Smooth muscle cell (in vitro differentiated cells): ENCODE measurements around the gene LRRTM3. TPM values are rescaled to one million over a fixed set of nuclear protein-coding genes. Genes with fewer than 3 reads are reported as not detected.

Experiments
- DNase-seq: peaks from one replicate; lab custom pipeline; 2025; ENCODE audit not compliant: unreplicated experiment; lab: John Stamatoyannopoulos, UW
- H2AFZ ChIP-seq: fragments of 200-600 bp; sonication (generic); 2 replicates; pipeline ENCODE4 v1.6.0; 2016; ENCODE audit warnings: antibody characterized with exemption, low read depth, mild to moderate bottlenecking
- H3F3A ChIP-seq: fragments of 200-600 bp; sonication (generic); 2 replicates; pipeline ENCODE4 v1.6.0; 2017; ENCODE audit warnings: antibody characterized with exemption, low read depth
- H3K27ac ChIP-seq: fragments of 200-600 bp; sonication (generic); 2 replicates; pipeline ENCODE4 v1.5.1; 2016; ENCODE audit warnings: low read depth, mild to moderate bottlenecking
- H3K27me3 ChIP-seq: fragments of 200-600 bp; sonication (generic); 2 replicates; pipeline ENCODE4 v1.6.1; 2016; ENCODE audit warnings: low read depth, mild to moderate bottlenecking
- H3K36me3 ChIP-seq: fragments of 200-600 bp; sonication (generic); 2 replicates; pipeline ENCODE4 v1.5.1; 2016; ENCODE audit warnings: low read depth
- H3K4me1 ChIP-seq: fragments of 200-600 bp; sonication (generic); 2 replicates; pipeline ENCODE4 v1.5.1; 2016; ENCODE audit warnings: low read depth
- H3K4me2 ChIP-seq: fragments of 200-600 bp; sonication (generic); 2 replicates; pipeline ENCODE4 v1.6.0; 2016; ENCODE audit warnings: mild to moderate bottlenecking
- H3K4me3 ChIP-seq: fragments of 200-600 bp; sonication (generic); 2 replicates; pipeline ENCODE4 v1.5.1; 2016; ENCODE audit warnings: mild to moderate bottlenecking
- H3K79me2 ChIP-seq: fragments of 200-600 bp; sonication (generic); 2 replicates; pipeline ENCODE4 v1.6.0; 2016; ENCODE audit warnings: low read depth, mild to moderate bottlenecking
- H3K9ac ChIP-seq: fragments of 200-600 bp; sonication (generic); 2 replicates; pipeline ENCODE4 v1.6.0; 2016; ENCODE audit warnings: low read depth
- H3K9me3 ChIP-seq: fragments of 200-600 bp; sonication (generic); replicated peaks from 2 replicates; pipeline ENCODE4 v1.5.1; 2016; ENCODE audit warnings: low read depth
- H4K20me1 ChIP-seq: fragments of 200-600 bp; sonication (generic); 2 replicates; pipeline ENCODE4 v1.6.0; 2016; ENCODE audit warnings: low read depth
- WGBS: methylation state at CpG from one replicate; pipeline ENCODE4 v1.1.7; 2016; ENCODE audit warnings: low lambda C conversion rate; 5-methylcytosine and 5-hydroxymethylcytosine counted together
- polyA plus RNA-seq: library from polyadenylated mRNA; unstranded; fragments of >200 nt; fragmentation: Nextera tagmentation; extraction: Ambion mirVana; gene quantifications from 2 replicates; pipeline ENCODE4 v1.2.1, GENCODE V29; 2016
- total RNA-seq: library from RNA; depleted of rRNA; stranded (reverse); fragments of >200 nt; gene quantifications from 2 replicates; pipeline ENCODE4 v1.2.3, GENCODE V29; 2014
- TF ChIP-seq, protein P1 (sequence below): fragments of 200-600 bp; sonication (generic); IDR thresholded peaks from 2 replicates; pipeline ENCODE4 v1.5.1; 2017; ENCODE audit warnings: borderline replicate concordance, mild to moderate bottlenecking, antibody characterized with exemption; ENCODE audit not compliant: insufficient read depth, poor library complexity, severe bottlenecking

Gene LRRTM3
- total and polyA plus RNA-seq, 2 experiments from 2014 or later: not detected

DNA sequence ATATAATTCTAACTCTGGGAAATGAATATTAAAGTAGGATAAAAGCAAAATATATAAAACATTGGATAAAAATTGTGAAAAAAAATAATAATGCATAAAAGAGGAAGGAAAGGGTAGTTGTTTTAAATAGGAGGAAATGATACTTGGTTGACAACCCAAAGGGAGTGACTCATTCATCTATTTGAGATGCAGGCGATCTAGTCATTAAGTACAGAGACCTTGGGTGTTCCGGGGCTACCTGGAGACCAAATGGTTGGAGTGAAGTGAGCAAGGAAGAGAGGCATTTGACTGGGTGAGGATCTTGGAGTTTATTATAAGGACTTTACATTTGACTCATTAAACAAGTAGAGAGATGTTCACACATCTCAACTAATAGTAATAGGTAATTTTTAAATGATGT, 111.0 kb downstream of the LRRTM3 start:
- H3K27ac ChIP-seq: no peak overlapping the region
- WGBS: 62% methylated on average over 2 of the region's 2 CpGs
- H3K9ac ChIP-seq: no peak overlapping the region
- H3K79me2 ChIP-seq: no peaks in the 10 kb centered on the region
- no peak overlapping the region for H3K4me2 ChIP-seq
- H3F3A ChIP-seq: no peaks in the 10 kb centered on the region
- no peak overlapping the region for H2AFZ ChIP-seq
- no peaks in the 10 kb centered on the region for H3K9me3 ChIP-seq
- no peak for DNase-seq
- H4K20me1 ChIP-seq: no peaks in the 10 kb centered on the region
- TF ChIP-seq, protein P1, sequence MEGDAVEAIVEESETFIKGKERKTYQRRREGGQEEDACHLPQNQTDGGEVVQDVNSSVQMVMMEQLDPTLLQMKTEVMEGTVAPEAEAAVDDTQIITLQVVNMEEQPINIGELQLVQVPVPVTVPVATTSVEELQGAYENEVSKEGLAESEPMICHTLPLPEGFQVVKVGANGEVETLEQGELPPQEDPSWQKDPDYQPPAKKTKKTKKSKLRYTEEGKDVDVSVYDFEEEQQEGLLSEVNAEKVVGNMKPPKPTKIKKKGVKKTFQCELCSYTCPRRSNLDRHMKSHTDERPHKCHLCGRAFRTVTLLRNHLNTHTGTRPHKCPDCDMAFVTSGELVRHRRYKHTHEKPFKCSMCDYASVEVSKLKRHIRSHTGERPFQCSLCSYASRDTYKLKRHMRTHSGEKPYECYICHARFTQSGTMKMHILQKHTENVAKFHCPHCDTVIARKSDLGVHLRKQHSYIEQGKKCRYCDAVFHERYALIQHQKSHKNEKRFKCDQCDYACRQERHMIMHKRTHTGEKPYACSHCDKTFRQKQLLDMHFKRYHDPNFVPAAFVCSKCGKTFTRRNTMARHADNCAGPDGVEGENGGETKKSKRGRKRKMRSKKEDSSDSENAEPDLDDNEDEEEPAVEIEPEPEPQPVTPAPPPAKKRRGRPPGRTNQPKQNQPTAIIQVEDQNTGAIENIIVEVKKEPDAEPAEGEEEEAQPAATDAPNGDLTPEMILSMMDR: no peak
- no peak overlapping the region for H3K4me3 ChIP-seq
- H3K27me3 ChIP-seq: no peaks in the 10 kb centered on the region
- no peaks in the 10 kb centered on the region for H3K4me1 ChIP-seq
- H3K36me3 ChIP-seq: no peaks in the 10 kb centered on the region

DNA sequence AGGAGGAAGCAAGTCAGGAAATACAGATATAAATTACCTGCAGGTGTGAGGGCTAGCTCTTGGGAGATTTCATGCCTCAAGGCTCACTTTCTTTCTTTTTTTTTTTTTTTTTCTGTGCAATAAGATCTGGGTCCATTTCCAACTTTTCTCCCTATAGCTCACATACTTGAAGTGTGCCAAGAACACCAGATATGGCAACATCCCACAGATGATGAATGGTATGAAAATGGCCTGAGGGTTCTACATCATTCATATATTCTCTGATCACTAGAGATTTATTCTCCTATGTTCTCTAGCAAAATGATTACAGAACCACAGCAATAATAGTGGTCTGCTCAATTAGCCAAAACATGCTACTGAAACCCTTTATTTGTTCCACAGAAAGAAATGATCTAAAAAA, 117.2 kb downstream of the LRRTM3 start:
- H3K4me3 ChIP-seq: no peak overlapping the region
- H3K27ac ChIP-seq: no peak overlapping the region
- no peaks in the 10 kb centered on the region for H3K27me3 ChIP-seq
- H3K9me3 ChIP-seq: no peaks in the 10 kb centered on the region
- no peak overlapping the region for H3K9ac ChIP-seq
- no peaks in the 10 kb centered on the region for H4K20me1 ChIP-seq
- H3K4me1 ChIP-seq: no peaks in the 10 kb centered on the region
- no peaks in the 10 kb centered on the region for H3F3A ChIP-seq
- H2AFZ ChIP-seq: no peak overlapping the region
- H3K79me2 ChIP-seq: no peaks in the 10 kb centered on the region
- TF ChIP-seq, protein P1: no peak
- no peaks in the 10 kb centered on the region for H3K36me3 ChIP-seq
- no peak overlapping the region for H3K4me2 ChIP-seq
- DNase-seq: no peak

DNA sequence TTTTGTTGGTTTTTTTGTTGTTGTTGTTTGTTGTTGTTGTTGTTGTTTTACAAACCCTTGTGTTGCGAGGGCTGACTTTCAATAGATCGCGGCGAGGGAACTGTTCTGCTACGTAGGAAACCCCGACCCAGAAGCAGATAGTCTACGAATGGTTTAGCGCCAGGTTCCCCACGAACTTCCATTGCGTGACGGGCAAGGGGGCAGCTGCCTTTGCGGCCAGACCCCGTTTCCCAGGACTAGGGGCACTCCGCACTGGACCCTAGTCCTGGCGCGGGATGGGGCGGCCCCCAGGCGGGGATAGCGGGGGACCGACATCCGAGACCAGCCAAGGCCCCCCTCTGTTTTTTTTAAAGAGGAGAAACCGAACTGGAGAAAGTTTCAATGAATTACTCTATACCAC, 119.6 kb downstream of the LRRTM3 start:
- Histone ChIP-seq H3K9ac (no peak overlapping the region), H3K27ac (no peak overlapping the region), H3K36me3 (no peaks in the 10 kb centered on the region), H4K20me1 (no peaks in the 10 kb centered on the region), H3K4me1 (no peaks in the 10 kb centered on the region), H3K9me3 (no peaks in the 10 kb centered on the region), H3K27me3 (no peaks in the 10 kb centered on the region), H3F3A (no peaks in the 10 kb centered on the region), H3K4me2 (no peak overlapping the region), H3K4me3 (no peak overlapping the region), H2AFZ (no peak overlapping the region), H3K79me2 (no peaks in the 10 kb centered on the region)
- TF ChIP-seq, protein P1: no peak
- WGBS: 98% methylated on average over 22 of the region's 22 CpGs
- DNase-seq: no peak

DNA sequence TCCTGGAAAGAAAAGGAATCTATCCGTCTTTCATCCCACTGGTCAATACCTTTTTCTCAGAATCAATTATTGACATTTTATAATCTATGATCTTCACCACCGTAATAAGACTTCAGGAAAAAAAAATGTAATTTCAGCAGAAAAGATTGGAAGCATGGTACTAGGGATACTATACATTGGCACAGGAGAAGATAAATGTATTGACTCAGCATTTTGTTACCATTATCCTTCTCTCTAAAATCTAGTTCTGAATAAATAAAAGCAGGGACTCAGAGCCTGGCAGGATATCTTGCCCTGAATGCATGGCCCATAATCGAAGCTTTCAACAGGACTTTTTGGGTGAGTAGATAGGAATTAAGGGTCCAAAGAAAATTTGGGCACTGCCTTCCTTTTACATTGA, 120.7 kb downstream of the LRRTM3 start:
- DNase-seq: no peak
- TF ChIP-seq, protein P1: no peak
- Histone ChIP-seq H4K20me1 (no peaks in the 10 kb centered on the region), H3K27ac (no peak overlapping the region), H3K27me3 (no peaks in the 10 kb centered on the region), H3K9ac (no peak overlapping the region), H3F3A (no peaks in the 10 kb centered on the region), H3K4me2 (no peak overlapping the region), H3K9me3 (no peaks in the 10 kb centered on the region), H3K4me1 (no peaks in the 10 kb centered on the region), H3K79me2 (no peaks in the 10 kb centered on the region), H3K4me3 (no peak overlapping the region), H3K36me3 (no peaks in the 10 kb centered on the region), H2AFZ (no peak overlapping the region)
- WGBS: 96% methylated on average over 3 of the region's 3 CpGs
